OCI-LY3 (cell line): Measurements from ENCODE around the gene LEFTY2.

ENCODE experiments used
- H2AFZ ChIP-seq: fragments of 200-600, 300-600 bp; shearing (Covaris generic); 2 replicates; pipeline ENCODE4 v1.6.0; 2014; ENCODE audit warnings: antibody characterized with exemption, low read depth, low read length
- H3K27ac ChIP-seq: fragments of 200-600, 300-600 bp; sonication (generic); 2 replicates; pipeline ENCODE4 v1.5.1; 2014; ENCODE audit warnings: mild to moderate bottlenecking, low read length, moderate library complexity, mixed read lengths
- H3K27me3 ChIP-seq: fragments of 200-600, 300-600 bp; sonication (generic); 2 replicates; pipeline ENCODE4 v1.6.1; 2014; ENCODE audit warnings: low read depth, low read length, mixed read lengths
- H3K36me3 ChIP-seq: fragments of 200-600, 300-600 bp; sonication (generic); replicated peaks from 2 replicates; pipeline ENCODE3; 2014; ENCODE audit warnings: low read depth, low read length, mixed read lengths
- H3K4me1 ChIP-seq: fragments of 300-600, 200-600 bp; sonication (generic); 2 replicates; pipeline ENCODE4 v1.6.1; 2014; ENCODE audit warnings: low read length, mixed read lengths
- H3K4me2 ChIP-seq: fragments of 200-600, 300-600 bp; sonication (generic); 2 replicates; pipeline ENCODE4 v1.6.1; 2014; ENCODE audit warnings: low read length, mixed read lengths
- H3K4me3 ChIP-seq: fragments of 300-600, 200-600 bp; sonication (generic); 2 replicates; pipeline ENCODE4 v1.5.1; 2014; ENCODE audit warnings: antibody characterized with exemption, mild to moderate bottlenecking, low read length, moderate library complexity
- H3K79me2 ChIP-seq: fragments of 300-600, 200-600 bp; shearing (Covaris generic); 2 replicates; pipeline ENCODE4 v1.6.1; 2014; ENCODE audit warnings: mild to moderate bottlenecking, low read length, mixed read lengths
- H3K9ac ChIP-seq: fragments of 300-600, 200-600 bp; shearing (Covaris generic); 2 replicates; pipeline ENCODE4 v1.6.0; 2014; ENCODE audit warnings: mild to moderate bottlenecking, low read length, moderate library complexity
- H3K9me3 ChIP-seq: fragments of 200-600, 300-600 bp; shearing (Covaris generic); 2 replicates; pipeline ENCODE4 v1.6.1; 2014; ENCODE audit warnings: low read length, mixed read lengths; ENCODE audit not compliant: insufficient read depth
- H4K20me1 ChIP-seq: fragments of 200-600, 300-600 bp; sonication (generic); 2 replicates; pipeline ENCODE4 v1.6.1; 2016; ENCODE audit warnings: low read length, mixed read lengths; ENCODE audit not compliant: insufficient read depth
- CTCF ChIP-seq: fragments of 200-600, 300-600 bp; sonication (generic); IDR thresholded peaks from 2 replicates; pipeline ENCODE4 v1.5.1; 2014; ENCODE audit warnings: antibody characterized with exemption, low read length, low read depth
- EZH2phosphoT487 ChIP-seq: fragments of 200-600 bp; shearing (Covaris generic); IDR thresholded peaks from 2 replicates; pipeline ENCODE4 v1.6.1; 2018; ENCODE audit warnings: antibody characterized with exemption, mixed run types, low read depth

LEFTY2 gene

GRCh38 chr1:225899044-225899925, 41.7 kb downstream of the LEFTY2 start:
- H3K79me2 ChIP-seq, result no peaks in the 10 kb centered on the region
- H3K27ac ChIP-seq, result no peak overlapping the region
- no peak overlapping the region for H3K9ac ChIP-seq
- H3K36me3 ChIP-seq, result no peaks in the 10 kb centered on the region
- H3K27me3 ChIP-seq, result no peaks in the 10 kb centered on the region
- H3K4me2 ChIP-seq, result no peak overlapping the region
- no peaks in the 10 kb centered on the region for H3K9me3 ChIP-seq
- H4K20me1 ChIP-seq, result no peaks in the 10 kb centered on the region
- H2AFZ ChIP-seq, result no peak overlapping the region
- peaks cover 27% of the 10 kb centered on the region for H3K4me1 ChIP-seq
- TF ChIP-seq CTCF, result no peak
- no peak for TF ChIP-seq EZH2phosphoT487
- H3K4me3 ChIP-seq, result no peak overlapping the region

- Histone ChIP-seq H3K9me3 (no peaks in the 10 kb centered on the region), H2AFZ (peak overlapping the region; percentile 24; the same call in 1 of the 2 replicates), H3K27ac (peak overlapping the region; percentile 76), H3K27me3 (no peaks in the 10 kb centered on the region), H3K79me2 (no peaks in the 10 kb centered on the region), H3K9ac (peak overlapping the region; percentile 37; the same call in 1 of the 2 replicates), H3K4me2 (peak overlapping the region; percentile 86), H4K20me1 (no peaks in the 10 kb centered on the region), H3K4me3 (peak overlapping the region; percentile 9; the same call in 1 of the 2 replicates), H3K36me3 (no peaks in the 10 kb centered on the region), H3K4me1 (peaks cover 27% of the 10 kb centered on the region)
- TF ChIP-seq CTCF, result no peak
- no peak for TF ChIP-seq EZH2phosphoT487
Observed at GRCh38 chr1:225897595-225898514, 43.2 kb downstream of the LEFTY2 start.

- Histone ChIP-seq H3K79me2 (no peaks in the 10 kb centered on the region), H3K27ac (peak overlapping the region; percentile 76), H3K9ac (peak overlapping the region; percentile 59), H3K4me2 (peak overlapping the region; percentile 86), H3K4me3 (peak overlapping the region; percentile 63), H4K20me1 (no peaks in the 10 kb centered on the region), H3K36me3 (no peaks in the 10 kb centered on the region), H3K27me3 (no peaks in the 10 kb centered on the region), H2AFZ (peak overlapping the region; percentile 87), H3K9me3 (no peaks in the 10 kb centered on the region), H3K4me1 (peaks cover 27% of the 10 kb centered on the region)
- TF ChIP-seq EZH2phosphoT487 (no peak), CTCF (no peak; the same call in 1 of the 2 replicates)
Observed at GRCh38 chr1:225896937-225897549, 44.0 kb downstream of the LEFTY2 start.
